ENCODE data around the gene POLN.

- TF ChIP-seq CTCF (IDR thresholded peaks at IDR 0.05) (no peak), POLR2A (IDR thresholded peaks at IDR 0.05) (no peak)
Measured at GRCh38 chr4:2062168-2062807, 179.6 kb downstream of the POLN start.
